PC-9 (cell line): Measurements from ENCODE around the gene OSGIN1. TPM values are rescaled to one million over a fixed set of nuclear protein-coding genes. Genes with fewer than 3 reads are reported as not detected.

Experiments used
- BruUV-seq: library from RNA; stranded (reverse); fragments of 400-500 nt; replicated peaks from 2 replicates; lab custom pipeline; 2021; lab: Mats Ljungman, UMichigan
- CTCF ChIA-PET: fragments of 300-600 bp; sonication (Branson Sonifier 250); formaldehyde crosslinking; loops from one replicate; lab custom pipeline; 2022; ENCODE audit warnings: antibody characterized with exemption; lab: Charles Lee
- POLR2A ChIA-PET: fragments of 300-600 bp; sonication (Branson Sonifier 250); formaldehyde crosslinking; loops from one replicate; lab custom pipeline; 2022; ENCODE audit warnings: antibody characterized with exemption; ENCODE audit not compliant: unreplicated experiment; lab: Charles Lee
- DNase-seq, 2 experiments: peaks; one replicate each; pipeline versions ENCODE4 v3.0.0 to v3.0.0-alpha.2; 2015 to 2022; ENCODE audit warnings: mixed read lengths in 1 of 2
- H2AFZ ChIP-seq: fragments of 200-600 bp; sonication (generic); 2 replicates; pipeline ENCODE4 v1.8.1; 2017; ENCODE audit warnings: antibody characterized with exemption
- H3F3A ChIP-seq: fragments of 200-600 bp; sonication (generic); 2 replicates; pipeline ENCODE4 v1.8.1; 2017; ENCODE audit warnings: antibody characterized with exemption, mild to moderate bottlenecking, low read depth; ENCODE audit not compliant: insufficient read depth
- H3K27ac ChIP-seq: fragments of 200-600 bp; sonication (generic); 2 replicates; pipeline ENCODE4 v1.6.1; 2016; ENCODE audit warnings: mixed run types
- H3K27me3 ChIP-seq: fragments of 200-600 bp; sonication (generic); 2 replicates; pipeline ENCODE4 v1.6.1; 2016; ENCODE audit warnings: low read depth, mixed run types; ENCODE audit not compliant: insufficient read depth
- H3K36me3 ChIP-seq: fragments of 200-600 bp; sonication (generic); 2 replicates; pipeline ENCODE4 v1.6.1; 2016; ENCODE audit warnings: low read depth, mixed run types
- H3K4me1 ChIP-seq: fragments of 200-600 bp; sonication (generic); replicated peaks from 2 replicates; pipeline ENCODE4 v1.6.1; 2016; ENCODE audit warnings: mixed run types; ENCODE audit not compliant: insufficient read depth
- H3K4me2 ChIP-seq: fragments of 200-600 bp; sonication (generic); 2 replicates; pipeline ENCODE4 v1.6.1; 2017; ENCODE audit warnings: mixed run types
- H3K4me3 ChIP-seq: fragments of 200-600 bp; sonication (generic); 2 replicates; pipeline ENCODE4 v1.6.1; 2016; ENCODE audit warnings: mixed run types
- H3K79me2 ChIP-seq: fragments of 200-600 bp; sonication (generic); 2 replicates; pipeline ENCODE4 v1.6.1; 2017; ENCODE audit warnings: low read depth, mixed run types
- H3K9me2 ChIP-seq: fragments of 200-600 bp; sonication (generic); 2 replicates; pipeline ENCODE4 v1.8.1; 2017; ENCODE audit warnings: mild to moderate bottlenecking; ENCODE audit not compliant: insufficient read depth
- H3K9me3 ChIP-seq: fragments of 200-600 bp; sonication (generic); 2 replicates; pipeline ENCODE4 v1.8.1; 2016; ENCODE audit warnings: low read depth; ENCODE audit not compliant: insufficient read depth
- H4K20me1 ChIP-seq: fragments of 200-600 bp; sonication (generic); 2 replicates; pipeline ENCODE4 v1.8.1; 2017; ENCODE audit not compliant: insufficient read depth
- CTCF ChIP-seq: fragments of 200-600 bp; sonication (generic); conservative IDR thresholded peaks from 2 replicates; pipeline ENCODE4 v1.6.1; 2017; ENCODE audit warnings: mixed run types, antibody characterized with exemption, mild to moderate bottlenecking, moderate library complexity
- EZH2 ChIP-seq: fragments of 200-600 bp; sonication (generic); IDR thresholded peaks from 2 replicates; pipeline ENCODE4 v1.8.0; 2017; ENCODE audit warnings: antibody characterized with exemption, low read depth
- intact Hi-C: fragments of 100-400 bp; cut with micrococcal nuclease; formaldehyde crosslinking; loops from one replicate; pipeline ENCODE4 v1.10.0; 2022; ENCODE audit not compliant: unreplicated experiment
- total RNA-seq: library from RNA; stranded (reverse); gene quantifications from 2 replicates; pipeline ENCODE4 v1.2.3, GENCODE V29; 2021

OSGIN1 gene
- total RNA-seq, 1 experiment from 2014 or later: 44.8 TPM

DNA sequence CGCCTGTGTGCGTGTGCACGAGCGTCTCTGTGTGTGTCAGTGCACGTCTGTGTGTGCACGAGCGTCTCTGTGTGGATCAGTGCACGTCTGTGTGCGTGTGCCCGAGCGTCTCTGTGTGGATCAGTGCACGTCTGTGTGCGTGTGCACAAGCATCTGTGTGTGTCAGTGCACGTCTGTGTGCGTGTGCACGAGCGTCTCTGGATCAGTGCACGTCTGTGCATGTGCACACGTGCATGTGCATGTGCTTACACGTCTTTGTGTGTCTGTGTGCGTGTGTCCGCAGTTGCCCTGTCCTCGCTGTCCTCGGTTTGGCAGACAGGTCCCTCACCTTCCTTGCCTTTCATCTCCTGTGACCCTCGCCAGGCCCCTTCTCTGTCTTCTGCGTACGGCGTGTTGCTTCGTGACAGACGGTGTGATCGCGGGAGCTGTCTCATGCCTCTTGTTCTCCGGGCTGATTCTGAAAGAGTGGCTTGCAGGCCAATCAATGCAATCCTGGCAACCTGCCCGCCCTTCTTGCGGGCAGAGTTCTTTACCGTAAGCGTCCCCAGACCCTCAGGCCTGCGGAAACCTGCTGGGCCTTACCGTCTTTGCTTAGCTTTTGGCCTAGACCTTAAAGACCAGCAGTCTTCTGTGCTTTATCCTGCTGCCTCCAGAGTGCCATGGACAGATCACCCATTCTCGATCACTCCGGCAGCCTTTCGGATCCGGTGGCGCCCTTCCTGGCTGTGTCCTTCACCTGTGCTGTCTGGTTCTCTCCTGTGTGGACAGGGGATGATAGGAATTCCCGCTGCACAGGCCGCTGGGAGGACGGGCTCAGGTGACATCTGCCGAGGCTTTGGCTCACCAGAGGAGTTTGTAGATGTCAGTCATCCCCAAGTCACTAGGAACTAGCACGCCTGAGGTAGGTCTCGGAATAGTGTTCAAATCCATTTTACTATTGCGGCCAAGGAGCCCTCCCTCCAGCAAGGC lies 35.6 kb upstream of the OSGIN1 start:
- Histone ChIP-seq H3F3A (no peaks in the 10 kb centered on the region), H3K4me2 (no peak overlapping the region), H2AFZ (no peak overlapping the region), H3K36me3 (no peaks in the 10 kb centered on the region), H3K9me3 (no peaks in the 10 kb centered on the region), H3K27ac (no peak overlapping the region), H4K20me1 (no peaks in the 10 kb centered on the region), H3K4me3 (no peak overlapping the region), H3K79me2 (no peaks in the 10 kb centered on the region), H3K4me1 (no peaks in the 10 kb centered on the region), H3K9me2 (no peaks in the 10 kb centered on the region), H3K27me3 (no peaks in the 10 kb centered on the region)
- TF ChIP-seq CTCF: no peak
- TF ChIP-seq EZH2: no peak
- ChIA-PET CTCF (no interaction called here), POLR2A (no interaction called here)
- DNase-seq: no peak
- no TSS peak for BruUV-seq
- intact Hi-C loops: no loop called here

DNA sequence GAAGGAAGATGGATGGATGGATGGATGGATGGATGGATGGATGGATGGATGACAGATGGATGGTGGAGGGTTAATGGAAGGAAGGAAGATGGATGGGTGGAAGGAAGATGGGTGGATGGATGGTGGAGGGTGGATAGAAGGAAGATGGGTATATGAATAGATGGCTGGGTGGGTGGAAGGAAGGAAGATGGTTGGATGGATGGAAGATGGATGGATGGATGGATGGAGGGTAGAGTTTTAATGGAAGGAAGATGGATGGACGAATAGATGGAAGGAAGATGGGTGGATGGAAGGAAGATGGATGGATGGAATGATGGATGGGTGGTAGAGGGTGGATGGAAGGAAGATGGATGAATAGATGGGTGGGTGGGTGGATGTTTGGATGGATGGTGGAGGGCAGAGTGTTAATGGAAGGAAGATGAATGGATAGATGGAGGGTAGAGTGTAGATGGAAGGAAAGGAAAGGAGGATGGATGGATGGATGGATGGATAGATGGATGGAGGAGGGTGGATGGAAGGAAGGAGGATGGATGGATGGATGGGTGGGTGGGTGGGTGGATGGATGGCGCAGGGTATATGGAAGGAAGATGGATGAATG lies 32.0 kb upstream of the OSGIN1 start:
- Histone ChIP-seq H3K9me3 (no peaks in the 10 kb centered on the region), H3K36me3 (no peaks in the 10 kb centered on the region), H3K4me1 (no peaks in the 10 kb centered on the region), H3K4me2 (no peak overlapping the region), H3F3A (no peaks in the 10 kb centered on the region), H4K20me1 (no peaks in the 10 kb centered on the region), H3K4me3 (no peak overlapping the region), H2AFZ (no peak overlapping the region), H3K27me3 (no peaks in the 10 kb centered on the region), H3K9me2 (no peaks in the 10 kb centered on the region), H3K79me2 (no peaks in the 10 kb centered on the region), H3K27ac (no peak overlapping the region)
- TF ChIP-seq CTCF: no peak
- no peak for TF ChIP-seq EZH2
- DNase-seq: no peak
- ChIA-PET POLR2A (interaction anchor here (0.6 kb wide), 1 partner anchor 8 kb away, joined by 3 read pairs; no protein-coding TSS in a partner anchor), CTCF (no interaction called here)
- BruUV-seq: no TSS peak
- intact Hi-C loops: loop anchor here (10.0 kb wide), 1 partner anchor 254 kb away; no protein-coding TSS in a partner anchor

- ChIA-PET POLR2A (interaction anchor here (0.8 kb wide), 1 partner anchor 117 kb away, joined by 4 read pairs; no protein-coding TSS in a partner anchor), CTCF (no interaction called here)
- Histone ChIP-seq H3K36me3 (no peaks in the 10 kb centered on the region), H3K4me1 (peaks cover 19% of the 10 kb centered on the region), H2AFZ (no peak overlapping the region), H3K4me3 (no peak overlapping the region), H3K27ac (no peak overlapping the region), H3K9me3 (no peaks in the 10 kb centered on the region), H3K27me3 (no peaks in the 10 kb centered on the region), H3F3A (peaks cover 19% of the 10 kb centered on the region), H4K20me1 (no peaks in the 10 kb centered on the region), H3K79me2 (no peaks in the 10 kb centered on the region), H3K9me2 (no peaks in the 10 kb centered on the region), H3K4me2 (no peak overlapping the region)
- BruUV-seq: no TSS peak
- intact Hi-C loops: loop anchor here (10.0 kb wide), 1 partner anchor 251 kb away; no protein-coding TSS in a partner anchor
- TF ChIP-seq EZH2 (no peak), CTCF (no peak)
- no peak for DNase-seq
Observed at GRCh38 chr16:83923581-83924365, 29.3 kb upstream of the OSGIN1 start.
